Endothelial cell of umbilical vein (primary cell): ENCODE data around the gene ST6GAL1. TPM values are rescaled to one million over a fixed set of nuclear protein-coding genes. Genes with fewer than 3 reads are reported as not detected.

Experiments used
- BruUV-seq: library from RNA; stranded (reverse); fragments of 400-500 nt; replicated peaks from 2 replicates; lab custom pipeline; 2021; lab: Mats Ljungman, UMichigan
- CTCF ChIA-PET: fragments of 300-600, 350-600 bp; sonication (Branson Sonifier 250); formaldehyde crosslinking; loops from one replicate; lab custom pipeline; 2021; ENCODE audit warnings: antibody characterized with exemption, inconsistent platforms; lab: Charles Lee
- POLR2A ChIA-PET: fragments of 300-600, 350-600 bp; sonication (Branson Sonifier 250); formaldehyde crosslinking; loops from one replicate; lab custom pipeline; 2021; ENCODE audit warnings: antibody characterized with exemption, inconsistent platforms; lab: Charles Lee
- DNase-seq: peaks from one replicate; pipeline ENCODE4 v3.0.0-alpha.2; 2011; ENCODE audit warnings: low read depth, low spot score
- FAIRE-seq: peaks from 2 replicates; lab custom pipeline; 2011; peaks lifted over from hg19 to GRCh38; lab: Jason Lieb, UNC
- H2AFZ ChIP-seq: 2 replicates; pipeline ENCODE4 v1.6.0; 2012; ENCODE audit warnings: low read depth, low read length, control low read depth, inconsistent platforms
- H3K27ac ChIP-seq: 2 replicates; pipeline ENCODE4 v1.5.1; 2011; ENCODE audit warnings: low read depth, mild to moderate bottlenecking, control low read depth, low read length, moderate library complexity; ENCODE audit not compliant: insufficient read depth
- H3K27me3 ChIP-seq, 2 experiments: 2 replicates each; pipeline versions ENCODE4 v1.6.0 to v1.6.1; 2011; ENCODE audit warnings: low read length in 2 of 2, mixed read lengths in 1 of 2; ENCODE audit not compliant: control insufficient read depth in 2 of 2, insufficient read depth in 2 of 2
- H3K36me3 ChIP-seq, 2 experiments: 2 replicates in 1 of 2; 3 replicates in 1 of 2; pipeline ENCODE4 v1.5.1; 2011; ENCODE audit warnings: low read length in 2 of 2, mild to moderate bottlenecking in 1 of 2, moderate library complexity in 1 of 2; ENCODE audit not compliant: control insufficient read depth in 2 of 2, insufficient read depth in 2 of 2; ENCODE audit errors: extremely low read depth in 1 of 2
- H3K4me1 ChIP-seq: 3 replicates; pipeline ENCODE4 v1.5.1; 2011; ENCODE audit warnings: mild to moderate bottlenecking, low read length; ENCODE audit not compliant: control insufficient read depth, insufficient read depth; ENCODE audit errors: extremely low read depth
- H3K4me2 ChIP-seq: 2 replicates; pipeline ENCODE4 v1.6.1; 2011; ENCODE audit warnings: low read length, control low read depth, mixed read lengths; ENCODE audit not compliant: insufficient read depth
- H3K4me3 ChIP-seq, 3 experiments: fragments of 200-600 bp in 1 of 3; sonication (generic), shearing (Covaris generic) in 1 of 3; replicated peaks in 1 of 3; 2 replicates each; pipeline ENCODE4 v1.5.1; 2011 to 2016; ENCODE audit warnings: control low read depth in 3 of 3, low read length in 3 of 3, mild to moderate bottlenecking in 2 of 3, inconsistent platforms in 1 of 3, low read depth in 1 of 3, moderate library complexity in 1 of 3; ENCODE audit not compliant: insufficient read depth in 1 of 3
- H3K79me2 ChIP-seq: 2 replicates; pipeline ENCODE4 v1.6.0; 2012; ENCODE audit warnings: low read length, inconsistent platforms; ENCODE audit not compliant: control insufficient read depth, insufficient read depth
- H3K9ac ChIP-seq: replicated peaks from 2 replicates; pipeline ENCODE3; 2011; ENCODE audit warnings: low read length, control low read depth; ENCODE audit not compliant: insufficient read depth; ENCODE audit errors: extremely low read depth
- H3K9me1 ChIP-seq: replicated peaks from 3 replicates; pipeline ENCODE4 v1.6.0; 2011; ENCODE audit warnings: mild to moderate bottlenecking, low read length; ENCODE audit not compliant: control insufficient read depth, insufficient read depth; ENCODE audit errors: extremely low read depth
- H3K9me3 ChIP-seq: replicated peaks from 2 replicates; pipeline ENCODE4 v1.5.1; 2012; ENCODE audit warnings: low read length, inconsistent platforms; ENCODE audit not compliant: control insufficient read depth, insufficient read depth
- H4K20me1 ChIP-seq: replicated peaks from 2 replicates; pipeline ENCODE3; 2011; ENCODE audit warnings: mild to moderate bottlenecking, low read length; ENCODE audit not compliant: control insufficient read depth, insufficient read depth; ENCODE audit errors: extremely low read depth
- CTCF ChIP-seq, 2 donors: IDR thresholded peaks; 1 replicate in 1 of 2; 2 replicates in 1 of 2; pipeline ENCODE4 v1.5.1; 2011; ENCODE audit warnings: low read length in 2 of 2, mild to moderate bottlenecking in 2 of 2, moderate library complexity in 2 of 2, control low read depth in 1 of 2, inconsistent platforms in 1 of 2, low read depth in 1 of 2; ENCODE audit not compliant: insufficient read depth in 1 of 2; ENCODE audit errors: extremely low read depth in 1 of 2
- EZH2 ChIP-seq: IDR thresholded peaks from 2 replicates; pipeline ENCODE4 v1.6.1; 2012; ENCODE audit warnings: borderline replicate concordance, low read depth, mild to moderate bottlenecking, moderate library complexity, low read length, inconsistent platforms; ENCODE audit not compliant: severe bottlenecking
- FOS ChIP-seq: IDR thresholded peaks from 2 replicates; pipeline ENCODE4 v1.6.1; 2011; ENCODE audit warnings: mild to moderate bottlenecking, low read length, moderate library complexity, borderline replicate concordance; ENCODE audit not compliant: insufficient read depth
- GATA2 ChIP-seq: IDR thresholded peaks from 2 replicates; pipeline ENCODE4 v1.7.0; 2011; ENCODE audit warnings: low read depth, mild to moderate bottlenecking, moderate library complexity, mixed read lengths, low read length; ENCODE audit not compliant: insufficient read length, insufficient read depth
- JUN ChIP-seq: IDR thresholded peaks from 2 replicates; pipeline ENCODE4 v1.6.1; 2011; ENCODE audit warnings: borderline replicate concordance, low read depth; ENCODE audit not compliant: insufficient read length, insufficient read depth
- MAX ChIP-seq: IDR thresholded peaks from 2 replicates; pipeline ENCODE4 v1.6.1; 2011; ENCODE audit not compliant: insufficient read depth, insufficient read length
- MYC ChIP-seq: IDR thresholded peaks from one replicate; pipeline ENCODE4 v1.6.1; 2011; ENCODE audit warnings: mild to moderate bottlenecking, low read depth, low read length
- POLR2A ChIP-seq: IDR thresholded peaks from 2 replicates; pipeline ENCODE4 v1.6.1; 2012; ENCODE audit warnings: low read depth, mild to moderate bottlenecking, control low read depth, low read length
- POLR2AphosphoS5 ChIP-seq: IDR thresholded peaks from 2 replicates; pipeline ENCODE4 v1.6.1; 2012; ENCODE audit warnings: low read depth, mild to moderate bottlenecking, control low read depth, low read length, moderate library complexity; ENCODE audit not compliant: insufficient read depth
- dilution Hi-C: fragments of 300-500 bp; cut with MboI; formaldehyde crosslinking; loops from one replicate; pipeline ENCODE4 v1.15.0; 2019; ENCODE audit warnings: low sequenced_read_pairs; ENCODE audit not compliant: extremely low pct_ligation_motif_present
- intact Hi-C: fragments of 100-400 bp; cut with micrococcal nuclease; formaldehyde crosslinking; loops from one replicate; pipeline ENCODE4 v1.10.0; 2022
- polyA plus RNA-seq, 4 experiments: library from polyadenylated mRNA; depleted of rRNA in 3 of 4; stranded (reverse) in 3 of 4; unstranded in 1 of 4; fragments of >200 nt; gene quantifications; 2 replicates each; pipeline versions ENCODE4 v1.2.1 to v1.2.3, GENCODE V29; 2011 to 2012; ENCODE audit warnings: missing spikeins in 1 of 4
- total RNA-seq: library from RNA; stranded (reverse); gene quantifications from 2 replicates; pipeline ENCODE4 v1.2.3, GENCODE V29; 2021

Gene ST6GAL1
- total and polyA plus RNA-seq, 2 donors (not counting 3 experiments of a cell fraction or from before 2014, with no cell fraction given) = 63.9 to 101 TPM

GRCh38 chr3:186950402-186951093 is 20.2 kb downstream of the ST6GAL1 start:
- Histone ChIP-seq H3K4me3 (no peak overlapping the region), H3K27ac (no peak overlapping the region), H3K79me2 (peaks cover 17% of the 10 kb centered on the region), H3K9me3 (no peaks in the 10 kb centered on the region), H3K36me3 (peaks cover 0 to 22% of the 10 kb centered on the region in 2 experiments), H2AFZ (no peak overlapping the region), H3K9me1 (no peaks in the 10 kb centered on the region), H3K4me1 (peaks cover 18% of the 10 kb centered on the region), H3K27me3 (no peaks in the 10 kb centered on the region), H4K20me1 (no peaks in the 10 kb centered on the region), H3K4me2 (no peak overlapping the region), H3K9ac (no peak overlapping the region)
- no peak for DNase-seq
- TF ChIP-seq MAX = no peak
- no peak for TF ChIP-seq POLR2A
- TF ChIP-seq POLR2AphosphoS5 = no peak
- intact Hi-C loops (no loop called here), dilution Hi-C loops (no loop called here)
- CTCF ChIA-PET = interaction anchor here (1.0 kb wide), 1 partner anchor 101 kb away, joined by 3 read pairs; no protein-coding TSS in a partner anchor
- no TSS peak for BruUV-seq
- no peak for FAIRE-seq
- POLR2A ChIA-PET = no interaction called here

- no peak overlapping the region for H3K4me2 ChIP-seq
- FAIRE-seq = no peak
- no peak overlapping the region for H3K4me3 ChIP-seq
- peaks cover 18% of the 10 kb centered on the region for H3K4me1 ChIP-seq
- H3K9me1 ChIP-seq = no peaks in the 10 kb centered on the region
- H4K20me1 ChIP-seq = no peaks in the 10 kb centered on the region
- no peak overlapping the region for H3K9ac ChIP-seq
- peaks cover 0 to 19% of the 10 kb centered on the region in 2 experiments for H3K36me3 ChIP-seq
- H3K27me3 ChIP-seq = no peaks in the 10 kb centered on the region
- BruUV-seq = no TSS peak
- H3K27ac ChIP-seq = peak overlapping the region; percentile 26
- dilution Hi-C loops = no loop called here
- no peaks in the 10 kb centered on the region for H3K9me3 ChIP-seq
- intact Hi-C loops = no loop called here
- ChIA-PET POLR2A (no interaction called here), CTCF (interaction anchor here (1.2 to 1.4 kb wide), 2 partner anchors 9 to 187 kb away, joined by 4 to 6 read pairs; partner anchors contain the start of gene RPL39L)
- H3K79me2 ChIP-seq = peaks cover 17% of the 10 kb centered on the region
- no peak for TF ChIP-seq MAX
- no peak for TF ChIP-seq FOS
- TF ChIP-seq POLR2A = no peak
- no peak for TF ChIP-seq GATA2
- no peak for TF ChIP-seq POLR2AphosphoS5
- TF ChIP-seq EZH2 = no peak
- no peak for TF ChIP-seq CTCF (IDR thresholded peaks at IDR 0.05; ENCODE audit: extremely low read depth in 1 of 2, insufficient read depth in 1 of 2, low read depth in 1 of 2, low read length in 2 of 2)
- TF ChIP-seq MYC = no peak
- TF ChIP-seq JUN = no peak
- no peak overlapping the region for H2AFZ ChIP-seq
- DNase-seq = no peak
These were observed 21.6 kb downstream of the ST6GAL1 start for GRCh38 chr3:186951640-186952552.
